Measurements from ENCODE around the gene APBA1.

APBA1 gene

DNA sequence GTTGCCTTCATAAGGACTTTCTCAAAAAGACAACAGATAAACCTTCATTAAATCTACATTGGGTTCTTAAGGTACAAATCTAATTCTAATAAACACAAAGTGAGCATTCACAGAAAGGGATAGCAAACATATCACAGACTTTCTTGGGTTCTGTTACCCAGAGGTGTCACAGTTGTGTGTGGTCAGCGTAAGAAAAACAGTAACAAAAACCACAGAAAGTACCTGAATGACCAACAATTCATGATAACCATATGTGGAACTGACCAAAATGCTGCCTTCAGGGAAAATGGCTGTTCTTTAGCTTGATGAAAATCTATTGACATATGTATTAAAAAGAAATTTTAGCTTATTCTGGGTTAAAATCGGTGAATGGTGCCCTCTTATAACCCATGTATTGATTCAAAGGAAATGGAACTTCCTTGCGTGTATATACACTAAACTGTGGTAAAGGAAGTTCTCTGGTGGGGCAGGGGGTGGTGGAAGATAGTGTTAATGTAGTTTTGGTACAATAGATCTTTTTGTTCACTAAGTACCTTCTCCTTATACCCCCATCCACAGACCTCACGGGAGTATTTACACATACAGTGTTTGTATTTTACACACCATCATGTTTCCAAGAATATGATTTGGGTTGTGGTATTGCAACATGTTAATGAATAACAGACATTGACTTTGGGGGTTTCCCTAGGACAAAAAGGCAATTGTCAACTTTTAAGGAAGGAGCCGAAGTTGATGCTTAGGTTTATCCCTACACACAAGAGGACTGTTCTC, 152.5 kb downstream of the APBA1 start:
- DNase-seq (ENCODE audit: low read depth): no peak

DNA sequence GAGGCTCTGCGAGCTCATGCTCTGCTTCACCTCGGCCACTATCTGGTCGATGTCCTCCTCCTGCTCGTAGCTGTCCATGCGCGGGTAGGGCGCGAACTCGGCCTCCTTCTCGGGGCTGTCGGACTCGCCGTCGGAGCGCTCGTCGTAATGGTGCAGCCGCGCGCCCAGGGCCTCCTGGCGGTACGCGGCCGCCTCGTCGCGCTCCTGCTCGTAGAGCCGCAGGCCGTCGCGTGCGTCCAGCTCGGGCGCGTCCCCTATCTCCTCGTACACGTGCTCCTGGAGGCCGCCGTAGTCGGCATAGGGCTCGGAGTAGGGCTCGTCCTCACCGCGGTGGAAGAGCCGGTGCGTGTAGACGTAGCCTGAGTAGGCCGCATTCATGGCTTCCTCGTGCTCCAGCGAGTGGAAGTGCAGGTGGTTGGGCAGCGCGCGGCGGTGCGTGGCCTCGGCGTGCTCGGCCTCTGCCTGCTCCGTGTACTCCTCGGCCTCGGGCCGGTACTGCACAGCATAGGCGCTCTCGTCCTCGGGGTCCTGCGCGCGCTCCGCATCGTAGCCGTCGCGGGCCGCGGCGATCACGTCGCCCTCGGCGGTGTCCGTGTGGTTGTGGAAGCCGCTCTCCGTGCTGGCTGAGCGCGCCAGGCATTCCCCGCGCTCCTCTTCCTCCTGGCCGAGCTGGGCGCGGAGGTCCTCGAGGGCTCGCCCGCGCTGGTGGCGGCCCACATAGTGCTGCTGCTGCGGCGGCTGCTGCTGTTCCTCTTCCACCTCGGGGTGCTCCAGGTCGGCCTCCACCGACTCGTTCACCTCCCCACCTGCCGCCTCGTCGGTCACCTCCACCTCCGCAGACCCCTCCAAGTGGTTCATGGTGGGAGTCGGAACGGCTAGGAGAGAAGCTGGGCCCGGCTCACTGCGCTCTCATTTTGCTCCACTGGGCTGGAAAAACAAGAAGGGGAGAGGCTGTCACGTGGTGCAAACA, 155.5 kb downstream of the APBA1 start:
- DNase-seq (ENCODE audit: low read depth): no peak

- DNase-seq (ENCODE audit: low read depth): no peak
Observed at GRCh38 chr9:69515810-69516209, 156.4 kb downstream of the APBA1 start.

DNA sequence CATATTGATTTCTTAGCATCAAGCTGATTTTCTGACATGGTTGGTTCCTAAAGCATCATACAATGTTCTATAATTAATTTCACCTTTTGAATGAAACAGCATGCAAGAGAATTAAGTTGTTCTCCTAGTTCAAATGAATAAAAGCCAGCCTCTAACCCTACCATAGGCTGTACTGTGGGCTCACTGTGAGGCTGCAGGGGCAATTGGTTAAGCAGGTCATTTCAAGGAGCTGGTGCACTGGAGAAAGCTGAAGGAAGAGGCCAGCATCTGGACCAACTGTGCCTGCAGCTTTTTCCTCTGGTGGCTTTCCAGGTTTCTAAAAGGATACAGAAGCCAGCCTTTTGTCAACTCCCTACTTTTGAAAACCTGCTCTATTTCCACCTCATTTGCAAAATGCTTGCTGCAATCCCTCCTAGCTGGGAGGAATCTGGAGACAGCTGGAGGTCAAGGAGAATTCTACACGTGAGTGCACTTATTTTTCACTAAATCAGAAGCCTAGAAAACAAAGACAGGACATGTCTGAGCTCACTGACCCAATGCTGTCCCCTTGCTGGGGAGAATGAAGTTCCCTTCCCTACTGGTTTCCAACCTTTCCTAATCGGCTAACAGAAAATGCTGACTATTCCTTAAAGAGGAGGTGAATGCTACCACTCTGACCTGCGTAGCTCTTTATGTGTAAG, 158.9 kb downstream of the APBA1 start:
- no peak for DNase-seq (ENCODE audit: low read depth)

DNA sequence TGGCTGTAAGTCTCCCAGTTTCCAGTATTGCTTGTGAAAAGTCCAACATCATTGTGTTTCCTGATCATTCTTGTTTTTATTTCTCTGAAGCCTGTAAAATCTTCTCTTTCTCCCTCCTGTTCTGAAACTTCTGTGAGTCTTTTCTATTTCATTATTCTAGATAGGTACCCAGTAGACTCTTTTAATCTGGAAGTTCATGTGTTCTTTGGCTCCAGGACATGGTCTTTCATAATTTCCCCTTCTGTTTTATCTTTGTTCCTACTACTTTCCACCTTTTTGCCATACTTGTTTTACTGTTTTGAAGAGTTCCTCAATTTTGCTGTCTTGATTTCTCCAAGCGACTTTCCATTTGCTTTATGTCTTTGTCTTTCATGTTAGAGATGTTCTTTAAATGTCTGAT, 168.1 kb downstream of the APBA1 start:
- DNase-seq (ENCODE audit: low read depth): no peak

DNA sequence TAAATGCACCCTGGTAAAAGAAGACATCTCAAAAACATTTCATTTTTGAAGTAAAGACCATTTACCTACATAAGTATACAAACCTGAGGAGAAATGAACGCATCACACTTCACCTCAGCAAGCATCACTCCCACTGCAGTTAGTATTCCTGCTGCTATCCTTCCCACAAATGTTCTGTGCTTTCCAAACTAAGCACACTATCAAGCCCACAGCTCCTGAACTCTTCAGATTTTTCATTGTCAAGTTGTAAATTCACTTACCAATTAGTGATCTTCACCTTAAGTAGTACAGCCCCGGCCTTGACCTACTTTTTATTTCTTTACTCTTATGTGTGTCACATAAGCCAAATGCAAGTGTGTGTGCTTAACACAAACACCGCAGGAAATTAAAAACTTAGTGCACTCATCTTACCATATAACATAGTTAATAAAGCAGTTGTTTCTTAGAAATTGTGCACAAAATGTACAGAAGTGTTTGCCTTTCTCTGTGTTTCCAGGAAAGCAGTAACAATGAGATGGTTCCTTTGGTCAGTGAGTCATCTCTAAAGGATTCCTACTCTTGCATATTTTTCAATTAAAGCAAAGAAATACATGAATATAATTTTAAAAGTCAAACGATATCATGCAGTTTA, 169.4 kb downstream of the APBA1 start:
- DNase-seq (ENCODE audit: low read depth): no peak

GRCh38 chr9:69500896-69501295, 171.3 kb downstream of the APBA1 start:
- DNase-seq (ENCODE audit: low read depth): no peak

DNA sequence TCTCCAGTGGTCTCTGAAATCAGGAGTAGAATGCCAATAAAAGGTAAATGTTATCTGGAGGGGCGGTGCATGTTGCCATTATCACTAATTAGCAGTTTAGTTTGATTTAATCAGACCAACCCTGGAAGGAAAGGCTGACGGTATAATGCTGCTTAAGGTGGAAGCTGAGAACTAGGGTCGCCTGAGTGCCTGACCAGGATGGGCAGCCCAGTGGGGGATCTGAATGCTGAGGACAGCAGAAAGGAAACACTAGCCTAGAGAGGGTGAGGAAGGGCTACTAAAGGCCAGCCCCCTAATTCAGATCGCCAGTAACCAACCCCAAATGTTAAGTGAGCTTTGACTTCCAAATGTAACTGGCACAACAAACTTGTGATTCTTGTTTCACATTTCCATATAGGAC, 172.2 kb downstream of the APBA1 start:
- DNase-seq (ENCODE audit: low read depth): no peak

- DNase-seq (ENCODE audit: low read depth): no peak
Observed at GRCh38 chr9:69499407-69499806, 172.8 kb downstream of the APBA1 start.

GRCh38 chr9:69498470-69498869, 173.7 kb downstream of the APBA1 start:
- no peak for DNase-seq (ENCODE audit: low read depth)

- DNase-seq (ENCODE audit: low read depth): no peak
Observed at GRCh38 chr9:69497816-69498215, 174.4 kb downstream of the APBA1 start.

DNA sequence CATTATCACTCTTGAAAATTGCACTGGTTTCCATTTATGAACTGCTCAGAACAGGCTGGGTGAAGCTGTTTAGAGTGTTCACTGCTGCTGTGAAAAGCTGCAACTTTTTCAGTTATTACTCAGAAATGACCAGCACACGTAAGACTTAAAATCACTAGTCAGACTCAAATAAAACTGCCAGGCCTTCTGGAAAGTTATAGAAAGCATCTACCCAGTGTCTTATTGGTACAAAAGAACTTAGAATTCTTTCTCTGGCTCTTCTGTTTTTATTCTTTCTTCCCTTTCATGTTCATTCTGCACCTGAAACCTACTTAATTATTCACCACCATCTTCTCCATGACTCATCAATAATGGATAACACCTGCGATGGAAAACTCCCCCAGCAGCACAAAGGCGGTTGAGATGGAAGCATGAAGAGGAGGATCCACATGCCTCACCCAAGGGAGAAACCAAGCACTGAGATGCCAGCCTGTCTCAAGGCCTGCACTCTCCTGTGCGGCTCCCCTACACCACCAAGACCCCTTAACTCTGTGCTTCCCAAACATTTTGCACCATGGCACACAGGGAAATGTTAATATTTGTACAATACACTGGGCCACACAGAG, 175.2 kb downstream of the APBA1 start:
- DNase-seq (ENCODE audit: low read depth): no peak

DNA sequence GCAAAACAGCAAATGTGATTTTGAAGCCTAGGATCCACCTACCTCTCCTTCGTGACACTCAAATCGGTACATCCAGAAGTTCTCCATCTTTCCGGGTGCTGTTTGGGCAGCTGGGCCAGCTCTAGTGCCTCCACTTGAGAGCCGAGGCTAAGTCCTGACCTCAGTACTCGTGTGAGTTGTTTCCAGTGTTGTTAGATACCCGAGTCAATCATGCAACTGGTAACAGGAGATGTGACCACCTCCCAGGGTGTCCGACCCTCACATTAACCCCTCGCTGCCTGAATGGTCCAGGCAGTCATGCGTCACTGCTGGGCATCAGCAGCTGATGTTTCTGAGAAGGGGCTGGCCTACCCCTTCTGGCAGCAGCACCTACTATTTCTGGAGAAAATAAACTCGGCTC, 176.9 kb downstream of the APBA1 start:
- no peak for DNase-seq (ENCODE audit: low read depth)

DNA sequence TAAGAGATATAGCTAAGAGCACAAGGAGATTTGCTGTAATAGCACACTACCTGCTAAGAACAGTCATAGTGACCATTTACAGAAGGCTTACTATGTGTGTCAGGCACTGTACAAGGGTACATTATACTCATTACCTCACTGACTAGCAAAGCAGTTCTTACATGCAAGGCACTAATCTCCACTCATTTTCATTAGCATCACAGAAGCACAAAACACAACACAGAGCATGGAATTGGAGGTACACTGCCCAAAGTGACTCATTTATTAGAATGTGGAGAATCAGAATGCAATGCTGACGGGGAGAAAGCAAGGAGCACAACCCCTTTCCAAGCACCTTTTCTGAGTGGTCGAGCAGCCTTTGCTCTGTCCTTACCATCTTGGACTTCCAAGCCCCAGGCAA, 177.4 kb downstream of the APBA1 start:
- DNase-seq (ENCODE audit: low read depth): no peak

DNA sequence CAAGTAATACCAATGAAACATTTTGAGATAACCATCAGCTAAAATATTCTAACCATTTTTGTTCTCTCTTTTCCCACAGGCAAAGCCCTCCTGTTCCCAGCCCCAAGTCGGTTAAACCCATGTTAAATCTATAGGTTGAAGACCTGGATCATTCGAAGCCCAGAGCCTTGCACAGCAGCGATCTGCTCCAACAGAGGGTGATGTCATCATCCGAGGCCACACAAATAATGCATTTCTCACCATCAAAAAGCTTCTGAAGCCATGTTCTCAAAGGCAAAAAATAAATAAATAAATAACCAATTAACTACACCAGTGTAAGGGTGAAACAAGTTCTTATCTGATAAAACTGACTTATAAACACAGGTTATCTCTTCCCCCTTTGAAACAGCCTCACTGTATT, 178.0 kb downstream of the APBA1 start:
- no peak for DNase-seq (ENCODE audit: low read depth)

DNA sequence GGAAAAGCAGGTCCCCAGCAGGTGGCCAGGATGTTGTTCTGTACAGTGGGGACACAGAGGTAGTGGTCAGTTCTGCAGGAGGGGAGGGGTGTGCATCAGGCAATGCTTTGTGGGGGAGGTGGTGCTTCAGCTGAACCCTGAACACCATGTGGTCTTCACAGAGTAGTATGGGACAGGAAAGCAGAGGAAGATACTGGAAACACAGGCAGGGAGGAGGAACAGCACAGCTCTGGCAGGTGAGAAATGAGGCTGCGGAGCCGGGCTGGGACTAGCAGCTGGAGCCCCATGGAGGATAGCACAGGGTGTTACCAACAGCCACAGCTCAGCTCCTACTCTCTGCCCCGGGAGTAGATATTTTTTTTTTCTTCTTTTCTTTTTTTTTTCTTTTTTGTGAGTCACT, 185.7 kb downstream of the APBA1 start:
- DNase-seq (ENCODE audit: low read depth): no peak

DNA sequence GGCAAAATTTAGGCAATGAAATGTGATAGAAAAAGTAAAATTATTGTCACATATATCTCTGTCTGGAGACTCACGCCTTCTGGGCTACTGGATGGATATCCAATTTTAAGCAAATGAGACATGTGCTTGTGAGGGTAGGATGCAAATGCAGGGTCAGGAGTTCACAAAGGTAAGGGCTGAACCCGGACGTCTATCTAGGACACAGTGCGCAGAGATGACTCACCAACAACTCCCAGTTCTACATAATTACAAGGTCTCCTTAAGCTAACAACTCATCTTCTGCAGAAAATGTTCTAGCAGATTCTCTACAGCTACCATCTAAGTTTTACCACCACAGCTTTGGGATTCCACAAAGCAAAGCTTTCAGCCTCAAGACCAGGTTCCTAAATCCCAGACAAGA, 186.7 kb downstream of the APBA1 start:
- DNase-seq (ENCODE audit: low read depth): no peak

- no peak for DNase-seq (ENCODE audit: low read depth)
Observed at GRCh38 chr9:69483886-69484422, 188.2 kb downstream of the APBA1 start.

DNA sequence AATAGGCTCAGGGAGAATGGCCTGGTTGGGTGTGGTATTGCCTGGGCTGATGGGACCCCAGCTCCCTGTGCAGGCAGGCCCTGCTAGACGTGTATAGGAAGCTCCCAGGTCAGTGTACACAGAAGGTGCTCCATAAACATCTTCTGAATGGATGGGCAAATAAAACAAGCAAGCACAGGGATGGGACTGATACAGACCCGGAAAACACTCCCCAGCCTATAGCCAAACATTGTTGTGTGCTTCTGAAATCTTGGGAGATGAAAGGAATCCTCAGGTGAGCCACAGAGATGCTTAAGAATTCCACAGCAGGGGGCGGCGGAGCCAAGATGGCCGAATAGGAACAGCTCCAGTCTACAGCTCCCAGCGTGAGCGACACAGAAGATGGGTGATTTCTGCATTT, 195.4 kb downstream of the APBA1 start:
- DNase-seq (ENCODE audit: low read depth): no peak

GRCh38 chr9:69476016-69476415, 196.2 kb downstream of the APBA1 start:
- DNase-seq (ENCODE audit: low read depth): no peak

GRCh38 chr9:69474821-69475220, 197.3 kb downstream of the APBA1 start:
- no peak for DNase-seq (ENCODE audit: low read depth)
